Stimulated activated CD4-positive, alpha-beta T cell treated with anti-CD3 and anti-CD28 coated beads, Interleukin-4, amount 100 ng/mL, for 1 hour (primary cell): ENCODE data around the gene CIAO1.
"Not testable (repeated sequence)": the region's sequence is repeated elsewhere in the genome, so short reads cannot be mapped to it uniquely, and the experiment has no call there.

Source experiments
- DNase-seq: peaks from one replicate; pipeline ENCODE4 v3.0.0-alpha.2; 2020

Gene CIAO1

DNA sequence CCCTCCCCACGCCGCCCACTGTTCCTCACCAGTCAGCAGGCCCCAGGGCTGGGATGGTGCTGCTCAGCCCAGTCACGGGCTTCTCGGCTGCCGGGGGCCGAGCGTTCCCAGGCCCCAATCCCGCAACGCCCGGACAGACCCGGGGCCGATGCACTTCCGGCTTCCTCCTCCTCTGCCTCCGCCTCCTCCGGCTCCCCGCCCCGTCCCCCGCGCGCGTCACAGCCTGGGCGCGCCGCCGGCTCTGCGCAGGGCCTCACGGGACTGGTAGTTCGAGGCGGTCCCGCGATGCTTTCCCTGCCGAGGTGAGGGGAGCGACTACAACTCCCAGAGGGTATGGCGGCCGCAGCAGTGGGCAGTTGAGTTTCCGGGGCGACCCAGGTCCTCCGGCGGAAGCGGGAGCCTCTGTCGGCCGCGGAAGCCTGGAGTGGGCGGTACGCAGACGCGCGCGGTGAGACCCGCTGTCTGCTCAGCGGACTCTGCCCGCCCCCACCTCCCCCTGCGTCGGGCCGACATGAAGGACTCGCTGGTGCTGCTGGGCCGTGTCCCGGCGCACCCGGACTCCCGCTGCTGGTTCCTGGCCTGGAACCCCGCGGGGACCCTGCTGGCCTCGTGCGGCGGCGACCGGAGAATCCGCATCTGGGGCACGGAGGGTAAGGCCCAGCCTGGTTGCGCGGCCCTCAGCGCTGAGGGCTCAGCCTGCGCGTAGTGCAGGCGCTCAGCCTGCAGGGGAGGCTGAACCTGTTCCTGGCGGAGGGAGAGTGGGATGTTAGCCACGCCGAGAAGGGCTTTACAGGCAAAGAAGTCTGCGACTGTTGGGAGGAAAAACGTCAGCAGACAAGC is at the start of gene CIAO1, which contains the start of gene TMEM127:
Gene CIAO1, plus strand, starts transcription at position 386 of the 840 bp plus-strand sequence. Its CDS starts 126 bp downstream, at position 512.
Gene TMEM127, minus strand, starts transcription at position 158 of the 840 bp plus-strand sequence. CDS start 616 bp downstream, outside the sequence.
- peak; percentile 97 for DNase-seq

DNA sequence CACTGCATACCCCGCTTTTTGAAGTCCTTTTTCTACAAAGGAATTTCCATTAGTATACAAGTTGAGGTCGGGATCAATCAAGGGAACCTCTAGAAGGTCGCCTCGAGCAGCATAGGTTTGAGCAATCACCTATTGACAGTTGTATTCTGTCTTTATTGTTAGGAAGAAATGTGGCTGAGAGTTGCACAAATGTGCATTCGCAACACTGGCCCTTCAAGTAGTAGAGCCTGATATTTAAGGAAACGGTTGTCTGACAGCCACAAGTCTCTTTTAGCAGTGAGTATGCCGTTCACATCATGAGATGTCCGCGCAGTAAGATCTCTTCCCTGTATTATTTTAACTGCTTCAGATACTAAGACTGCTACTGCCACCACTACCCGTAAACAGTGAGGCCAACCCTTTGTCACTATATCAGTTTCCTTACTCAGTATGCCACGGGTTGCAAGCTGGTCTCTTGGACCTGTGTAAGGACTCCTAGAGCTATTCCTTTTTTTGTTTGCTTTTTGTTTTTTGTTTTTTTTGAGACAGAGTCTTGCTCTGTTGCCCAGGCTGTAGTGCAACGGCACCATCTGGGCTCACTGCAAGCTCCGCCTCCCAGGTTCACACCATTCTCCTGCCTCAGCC is 47.4 kb upstream of the CIAO1 start:
- DNase-seq, result no peak

DNA sequence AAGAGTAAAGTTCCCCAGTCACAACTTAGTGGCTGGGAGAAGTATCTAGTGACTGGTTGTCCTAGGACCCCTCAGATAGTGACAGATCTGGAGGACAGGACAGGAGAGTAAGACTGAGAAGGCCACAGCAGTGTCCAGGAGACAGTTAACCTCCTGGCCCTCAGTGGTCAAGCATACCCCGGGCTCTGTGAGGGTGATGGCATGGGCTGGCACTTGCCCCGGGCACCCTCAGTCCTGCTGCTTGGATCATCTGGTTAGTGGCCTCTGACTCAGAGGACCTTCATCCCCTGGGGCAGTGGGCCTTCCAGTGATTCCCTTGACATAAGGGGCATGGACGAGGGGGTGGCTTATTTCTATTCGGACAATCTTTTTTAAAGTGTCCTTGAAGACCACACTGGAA is 46.1 kb upstream of the CIAO1 start:
- not testable (repeated sequence) for DNase-seq

DNA sequence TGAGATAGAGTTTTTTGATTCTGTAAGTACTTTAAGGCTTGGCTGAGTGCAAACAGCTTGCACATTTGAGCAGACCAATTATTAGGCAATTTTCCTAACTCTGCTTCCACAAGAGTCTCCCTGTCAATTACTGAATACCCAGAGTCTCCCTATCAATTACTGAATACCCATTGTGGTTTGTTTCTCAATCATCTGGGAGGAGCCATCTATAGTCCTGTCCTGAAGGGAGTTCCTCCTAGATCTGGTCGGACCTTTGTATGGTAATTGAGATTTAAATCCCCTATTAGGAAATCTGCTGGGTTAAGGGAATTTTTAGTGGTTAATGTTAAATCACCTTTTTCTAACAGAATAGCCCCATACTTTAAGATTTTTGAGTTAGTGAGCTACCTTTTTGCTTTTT is 44.9 kb upstream of the CIAO1 start:
- DNase-seq, result not testable (repeated sequence)

DNA sequence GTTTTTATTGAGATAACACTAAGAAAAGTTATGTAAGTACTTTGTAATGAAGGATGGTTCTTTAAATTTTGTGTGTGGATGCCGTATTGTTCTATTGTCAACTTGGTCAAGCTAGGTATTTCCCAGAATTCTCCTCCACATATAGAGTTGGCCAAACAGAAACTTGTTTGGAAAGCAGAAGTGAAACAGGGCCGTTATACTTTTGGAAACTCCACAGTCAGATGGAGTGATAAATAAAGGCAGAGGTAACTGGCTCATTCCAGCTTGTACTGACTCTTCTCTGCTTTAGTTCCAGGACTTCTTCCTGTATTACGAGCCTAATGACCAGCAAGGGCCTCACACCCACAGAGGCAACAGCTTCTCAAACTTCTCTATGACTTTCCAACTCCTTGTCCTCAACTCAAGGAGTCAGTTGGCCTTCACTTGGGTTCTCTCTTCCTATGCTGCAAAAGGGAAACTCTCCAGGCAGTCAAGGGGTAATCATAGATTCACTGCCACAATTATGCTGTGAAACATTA is 41.0 kb upstream of the CIAO1 start:
- no peak for DNase-seq

DNA sequence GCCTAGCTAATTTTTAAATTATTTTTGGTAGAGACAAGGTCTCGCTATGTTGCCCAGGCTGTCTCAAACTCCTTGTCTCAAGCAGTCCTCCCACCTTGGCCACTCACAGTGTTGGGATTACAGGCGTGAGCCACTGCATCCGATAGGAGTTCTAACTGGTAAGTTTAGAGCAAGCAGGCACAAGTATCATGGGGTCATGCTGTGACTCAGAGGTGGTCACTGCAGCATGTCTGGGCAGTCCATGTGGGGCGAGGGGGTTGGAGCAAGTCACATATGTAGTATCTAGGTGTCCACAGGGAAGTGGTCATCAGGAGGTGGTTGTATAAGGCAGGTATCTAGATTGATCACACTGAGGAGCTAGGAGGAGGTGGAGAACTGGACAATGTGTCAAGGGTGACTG is 34.7 kb upstream of the CIAO1 start:
- no peak for DNase-seq

DNA sequence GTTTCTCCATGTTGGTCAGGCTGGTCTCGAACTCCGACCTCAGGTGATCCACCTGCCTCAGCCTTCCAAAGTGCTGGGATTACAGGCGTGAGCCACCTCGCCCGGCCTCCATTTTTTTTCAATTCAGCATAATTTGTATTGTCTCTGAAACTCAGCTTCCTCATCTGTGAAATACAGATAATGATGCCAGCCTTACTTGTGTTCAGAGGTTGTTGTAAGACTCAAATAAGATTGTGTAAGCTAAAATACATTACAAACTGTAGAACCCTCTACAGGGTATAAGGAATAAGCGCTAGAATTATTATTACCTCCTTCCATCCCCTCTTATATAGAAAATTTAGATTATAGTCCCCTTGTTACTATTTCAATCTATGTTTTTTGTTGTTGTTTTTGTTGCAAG is 32.6 kb upstream of the CIAO1 start:
- no peak for DNase-seq

DNA sequence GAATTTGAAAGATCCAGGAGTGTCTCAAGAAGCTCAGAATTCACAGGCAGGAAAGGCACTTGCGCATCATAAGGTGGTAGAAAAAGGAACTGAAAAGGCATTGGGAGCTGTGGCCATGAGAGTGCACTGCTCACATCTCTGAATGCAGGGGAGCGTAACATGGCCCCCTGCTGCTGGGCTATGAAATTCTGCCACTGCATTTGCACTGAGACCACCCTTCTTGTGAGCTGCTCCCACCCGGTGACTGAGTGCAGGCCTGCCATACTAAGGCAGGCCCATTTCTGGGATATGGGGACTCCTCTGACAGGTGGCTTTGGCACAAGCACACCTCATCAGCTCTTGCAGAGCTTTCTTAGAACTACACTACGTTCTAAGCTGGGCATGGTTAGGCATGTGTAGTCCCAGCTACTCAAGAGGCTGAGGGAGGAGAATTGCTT is 32.1 kb upstream of the CIAO1 start:
- no peak for DNase-seq

DNA sequence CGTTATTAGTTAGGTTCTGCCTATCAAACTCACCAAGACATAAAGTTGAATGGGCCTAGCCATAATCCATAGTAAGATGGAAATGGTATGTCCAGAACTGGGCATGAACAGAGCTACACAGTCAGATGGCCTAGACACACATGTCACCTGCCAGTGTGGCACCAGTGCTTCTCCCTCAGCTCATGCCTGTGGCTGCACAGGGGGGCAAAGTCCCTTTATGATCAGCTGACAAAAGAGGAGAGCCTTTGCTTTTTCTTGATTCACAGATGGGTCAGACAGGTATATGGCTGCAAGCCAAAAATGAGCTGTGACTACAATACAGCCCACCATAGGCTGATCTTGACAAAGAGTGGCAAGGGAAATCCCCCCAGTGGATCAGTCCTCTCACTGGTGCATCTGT is 29.1 kb upstream of the CIAO1 start:
- DNase-seq, result no peak

DNA sequence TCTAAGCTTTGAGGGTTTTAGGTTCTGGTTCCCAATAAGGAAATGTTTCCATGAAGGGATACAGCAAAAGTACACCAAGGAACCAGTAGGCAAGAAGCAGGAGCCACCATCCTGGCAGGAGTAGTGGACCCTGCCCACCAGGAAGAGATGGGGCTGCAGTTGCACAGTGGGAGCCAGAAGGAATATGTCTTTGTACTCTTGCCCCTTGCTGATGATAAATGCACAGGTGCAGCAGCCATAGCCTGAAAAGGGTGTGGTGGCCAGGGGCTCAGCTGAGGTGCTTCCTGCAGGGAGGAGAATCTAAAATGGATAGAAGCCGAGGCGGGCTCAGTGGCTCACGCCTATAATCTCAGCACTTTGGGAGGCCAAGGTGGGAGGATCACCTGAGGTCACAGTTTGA is 27.8 kb upstream of the CIAO1 start:
- DNase-seq, result no peak

DNA sequence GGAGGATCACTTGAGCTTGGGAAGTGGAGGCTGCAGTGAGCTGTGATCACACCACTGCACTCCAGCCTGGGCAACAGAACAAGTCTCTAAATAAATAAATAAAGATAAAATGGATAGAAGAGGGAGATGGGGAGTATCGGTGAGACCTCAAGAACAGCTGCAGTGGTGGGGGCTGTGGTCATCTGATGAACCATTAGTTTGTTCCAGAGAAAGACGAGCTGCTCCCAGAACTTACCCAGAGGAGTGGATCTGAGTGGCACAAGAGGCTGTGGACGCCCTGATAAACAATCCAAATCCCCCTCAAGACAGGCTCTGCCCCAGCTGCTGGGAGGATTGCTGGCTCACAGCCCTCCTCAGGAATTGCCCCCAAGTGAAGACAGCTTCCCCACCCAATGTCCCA is 26.9 kb upstream of the CIAO1 start:
- no peak for DNase-seq

DNA sequence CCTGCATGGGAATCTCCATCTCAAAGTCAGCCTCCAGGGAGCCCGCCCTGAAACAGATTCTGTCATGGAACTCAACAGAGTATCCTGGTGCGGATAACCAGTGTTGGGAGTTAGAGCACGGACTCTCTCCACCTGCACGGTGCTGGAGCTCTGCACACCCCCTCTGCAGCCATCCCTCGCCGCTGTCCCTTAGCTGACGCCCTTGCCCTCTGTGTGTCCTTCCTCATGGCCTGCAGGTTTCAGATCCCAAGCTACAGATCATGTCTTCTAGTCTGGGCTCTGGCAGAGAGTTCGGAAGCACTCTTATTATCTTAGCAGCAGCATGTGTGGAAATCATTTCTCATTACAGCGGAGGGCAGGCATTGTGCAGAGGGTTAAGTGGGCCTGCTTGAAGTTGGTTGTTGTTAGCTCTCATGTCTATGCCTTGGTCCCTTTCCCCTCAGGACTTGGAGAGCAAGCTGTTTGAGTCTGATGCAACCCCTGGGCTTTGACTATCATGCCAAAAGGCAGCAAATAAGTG is 26.2 kb upstream of the CIAO1 start:
- no peak for DNase-seq

DNA sequence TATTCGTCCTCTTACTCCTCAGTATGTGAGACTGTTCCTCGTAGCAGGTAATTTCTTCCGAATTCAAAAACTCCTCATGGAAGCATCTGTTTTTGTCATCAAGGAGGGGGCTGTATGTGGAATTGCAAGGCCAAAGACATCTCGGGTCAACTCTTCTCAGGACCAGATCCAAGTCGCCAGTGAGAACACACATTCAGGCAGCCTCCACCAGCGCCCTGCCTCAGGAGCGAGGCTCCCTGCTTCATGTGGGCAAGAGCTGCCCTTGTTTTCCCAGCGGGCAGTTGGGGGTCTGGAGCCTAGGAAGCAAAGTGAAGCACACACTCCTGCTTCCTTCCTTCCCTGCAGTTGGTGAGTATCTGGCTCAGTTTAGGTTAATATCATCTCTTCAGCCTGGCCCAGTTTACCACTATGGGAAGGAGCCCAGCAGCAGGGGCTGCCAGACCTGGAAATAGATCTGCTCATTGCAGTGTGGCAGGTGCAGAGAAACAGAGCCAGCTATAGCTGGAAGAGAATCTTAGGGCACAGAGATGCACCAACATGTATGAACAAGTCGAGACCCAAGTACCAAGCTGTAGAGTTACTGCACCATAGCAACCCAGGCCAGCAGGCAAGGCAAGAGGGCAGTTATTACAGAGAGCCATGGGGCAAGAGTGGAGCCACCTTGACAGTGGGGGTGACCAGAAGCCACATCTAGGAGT is 25.5 kb upstream of the CIAO1 start:
- DNase-seq, result no peak

DNA sequence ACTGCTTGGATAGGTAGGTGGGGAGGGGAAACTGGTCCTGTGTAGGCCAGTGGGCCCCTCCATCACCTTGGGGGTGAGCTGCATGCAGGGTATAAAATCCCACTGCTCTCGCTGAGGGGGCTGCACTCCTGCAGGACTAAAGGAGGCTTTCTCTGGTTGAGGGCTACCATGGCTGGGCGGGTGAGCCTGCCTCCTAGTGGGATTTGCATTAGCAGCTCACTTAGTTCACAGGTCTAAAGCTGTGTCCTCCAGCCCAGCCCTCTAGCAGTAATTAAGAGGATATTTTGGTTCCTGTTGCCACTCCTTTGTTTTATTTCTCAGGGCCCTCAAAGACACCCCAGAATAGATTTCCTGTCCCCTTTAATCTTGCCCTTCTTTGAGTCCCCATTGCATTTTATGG is 24.8 kb upstream of the CIAO1 start:
- no peak for DNase-seq

DNA sequence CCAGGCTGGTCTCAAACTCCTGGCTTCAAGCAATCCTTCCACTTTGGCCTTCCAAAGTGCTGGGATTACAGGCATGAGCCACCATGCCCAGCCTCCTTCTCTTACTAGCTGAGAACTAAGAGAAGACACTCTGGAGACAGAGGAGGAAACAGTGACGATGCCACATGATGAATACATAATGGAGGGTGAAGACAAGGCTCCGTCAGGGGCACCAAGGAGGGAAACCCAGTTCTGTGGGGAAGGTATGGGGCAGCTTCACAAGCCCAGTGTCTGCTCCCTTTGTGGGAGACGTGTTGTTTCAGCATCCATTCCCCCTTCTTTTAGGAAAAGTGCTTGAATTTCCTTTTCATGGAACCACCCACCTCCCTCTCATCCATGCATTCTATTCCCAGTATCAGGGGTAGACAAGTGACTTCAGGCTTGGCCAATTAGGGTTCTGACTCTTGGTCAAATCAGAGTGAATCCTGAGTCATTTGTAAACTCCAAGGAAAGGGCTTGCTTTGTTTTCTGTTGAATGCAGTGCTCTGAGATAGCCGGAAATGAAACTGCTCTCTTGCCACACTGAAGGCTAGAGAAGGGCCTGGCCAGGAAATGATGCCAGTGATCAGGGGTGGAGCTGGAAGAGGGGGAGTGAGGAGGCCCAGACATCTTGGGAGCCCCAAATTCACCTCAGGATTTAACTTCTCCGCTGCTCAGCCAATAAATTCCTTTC is 24.0 kb upstream of the CIAO1 start:
- DNase-seq, result peak; percentile 18

DNA sequence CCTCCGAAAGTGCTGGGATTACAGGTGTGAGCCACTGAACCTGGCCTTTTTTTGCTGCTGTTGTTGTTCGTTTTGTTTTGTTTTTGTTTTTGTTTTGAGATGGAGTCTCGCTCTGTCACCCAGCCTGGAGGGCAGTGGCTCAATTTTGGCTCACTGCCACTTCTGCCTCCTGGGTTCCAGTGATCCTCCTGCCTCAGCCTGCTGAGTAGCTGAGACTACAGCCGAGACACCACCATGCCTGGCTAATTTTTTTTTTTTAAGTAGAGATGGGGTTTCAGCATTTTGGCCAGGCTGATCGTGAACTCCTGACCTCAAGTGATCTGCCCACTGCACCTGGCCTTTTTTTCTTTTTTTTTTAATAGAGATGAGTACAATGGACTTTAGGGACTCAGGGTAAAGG is 22.2 kb upstream of the CIAO1 start:
- DNase-seq, result no peak

DNA sequence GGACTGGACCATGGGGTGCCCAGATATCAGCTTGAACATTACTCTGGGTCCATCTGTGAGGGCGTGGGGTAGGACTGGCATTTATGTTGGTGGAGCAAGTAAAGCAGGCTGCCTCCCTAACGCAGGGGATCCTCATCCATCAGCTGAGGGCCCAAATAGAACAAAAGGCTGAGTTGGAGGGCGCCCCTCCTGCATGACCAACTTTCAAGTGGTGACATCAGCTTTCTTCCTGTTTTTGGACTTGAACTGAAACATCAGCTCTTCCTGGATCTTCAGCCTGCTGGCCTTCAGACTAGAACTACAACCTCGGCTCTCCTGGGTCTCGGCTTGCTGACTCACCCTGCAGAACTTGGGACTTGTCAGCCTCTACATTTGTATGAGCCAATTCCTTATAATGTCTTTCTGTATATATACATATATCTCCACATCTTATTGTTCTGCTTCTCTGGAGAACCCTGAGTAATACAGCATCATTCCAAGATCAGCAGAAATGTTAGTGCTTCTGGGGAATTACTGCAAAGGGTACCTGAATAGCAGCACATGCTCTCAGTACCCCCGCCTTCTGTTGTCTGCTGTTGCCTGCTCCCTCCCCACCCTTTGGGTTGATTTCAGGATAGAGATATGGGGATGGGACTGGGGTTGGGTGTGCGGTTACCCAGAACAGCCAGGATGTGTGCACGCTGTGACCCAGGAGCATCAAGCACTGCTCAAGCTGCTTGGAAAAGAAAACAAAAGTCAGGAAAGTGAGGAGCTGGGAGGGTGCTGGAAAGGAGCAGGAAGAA is 20.2 kb upstream of the CIAO1 start:
- DNase-seq, result no peak

DNA sequence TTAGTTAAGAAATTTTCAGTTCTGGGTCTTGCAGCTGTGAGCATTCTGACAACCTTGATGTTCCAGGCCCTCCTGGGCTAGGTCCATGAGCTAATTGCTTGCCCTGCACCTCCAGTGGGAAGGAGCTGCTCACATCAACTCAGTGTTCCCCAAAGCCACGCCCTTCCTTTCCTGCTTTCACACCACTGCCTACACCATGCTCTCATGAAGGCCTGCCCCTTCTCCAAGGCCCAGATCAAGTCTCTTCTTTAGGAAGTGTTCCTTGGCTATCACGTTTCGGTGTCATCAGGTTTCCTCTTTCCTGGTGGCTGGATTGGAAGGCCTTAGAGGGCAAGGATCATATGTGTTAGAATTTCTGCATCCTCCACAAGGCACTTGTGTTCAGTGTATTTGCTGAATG is 19.0 kb upstream of the CIAO1 start:
- DNase-seq, result no peak

DNA sequence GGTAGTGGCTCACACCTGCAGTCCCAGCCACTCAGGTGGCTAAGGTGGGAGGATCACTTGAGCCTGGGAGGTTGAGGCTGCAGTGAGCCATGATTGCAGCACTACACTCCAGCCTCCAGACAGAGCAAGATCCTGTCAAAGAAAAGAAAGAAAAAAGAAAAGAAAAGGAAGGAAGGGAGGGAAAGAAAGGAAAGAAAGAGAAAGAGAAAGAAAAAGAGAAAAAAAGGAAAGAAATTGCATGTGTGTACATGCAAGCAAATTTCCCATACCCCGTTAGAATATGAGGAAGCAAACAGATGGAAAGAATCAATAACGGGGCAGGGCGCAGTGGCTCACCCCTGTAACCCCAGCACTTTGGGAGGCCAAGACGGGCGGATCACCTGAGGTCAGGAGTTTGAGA is 18.1 kb upstream of the CIAO1 start:
- no peak for DNase-seq

DNA sequence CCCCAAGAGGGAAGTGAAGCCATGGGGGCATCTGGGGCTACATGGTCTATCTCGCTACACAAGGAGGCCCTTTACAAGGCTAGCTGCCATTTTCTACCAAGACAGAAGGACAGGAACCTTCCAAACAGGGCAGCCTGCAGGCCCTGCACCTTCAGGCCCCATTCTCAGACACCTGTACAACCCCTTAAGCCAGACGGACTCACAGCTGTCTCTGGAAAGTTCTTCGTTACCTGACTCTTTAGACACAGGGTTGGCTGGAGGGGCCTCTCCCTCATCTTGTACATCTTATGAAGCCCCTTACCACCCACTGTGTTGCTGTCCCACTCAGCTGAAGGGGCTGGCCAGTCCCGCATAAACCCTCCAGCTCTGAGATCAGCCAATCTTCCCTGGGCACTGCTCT is 17.4 kb upstream of the CIAO1 start:
- DNase-seq, result no peak

DNA sequence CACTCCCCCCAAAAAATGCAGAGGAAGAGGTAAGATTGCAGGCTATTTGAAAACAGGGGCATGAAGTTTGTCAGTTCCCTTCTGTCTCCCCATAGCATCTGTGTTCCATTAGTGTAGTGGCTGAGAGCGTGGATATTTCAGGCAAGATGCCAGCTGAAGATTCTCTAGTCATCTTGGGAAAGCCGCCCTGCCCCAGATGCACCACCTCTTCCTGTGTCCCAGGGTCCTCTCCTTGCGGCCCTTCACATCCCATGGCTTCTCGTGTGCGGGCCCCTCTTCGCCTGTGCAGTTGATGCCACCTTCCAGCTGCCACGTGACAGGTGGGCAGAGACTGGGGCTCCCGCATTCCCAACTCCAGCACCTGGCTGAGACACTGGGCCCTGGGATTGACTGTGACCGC is 16.4 kb upstream of the CIAO1 start:
- DNase-seq, result no peak

DNA sequence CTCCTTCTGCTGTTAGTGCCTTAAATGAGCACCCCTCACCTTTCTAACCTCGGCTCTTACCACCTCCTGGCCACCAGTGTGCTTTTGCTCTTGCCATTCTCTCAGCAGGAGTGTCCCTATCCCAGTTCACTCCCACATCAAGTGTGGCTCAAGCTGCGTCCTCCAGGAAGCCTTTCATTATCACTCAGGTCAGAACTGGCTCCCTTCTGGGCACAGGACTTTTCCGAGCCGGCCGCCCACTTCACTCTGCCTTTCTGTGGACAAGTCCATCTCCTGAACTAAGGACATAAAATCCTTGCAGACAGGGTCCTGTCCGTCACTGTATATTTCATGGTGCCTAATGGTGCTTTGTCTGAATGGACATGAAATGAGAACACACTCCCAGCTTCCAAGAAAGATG is 15.8 kb upstream of the CIAO1 start:
- DNase-seq, result no peak
